Panc1 (cell line): ENCODE results near the gene LMO1. TPM values are rescaled to one million over a fixed set of nuclear protein-coding genes. Genes with fewer than 3 reads are reported as not detected.

Experiments used
- ATAC-seq: fragments of 200-7000 bp; cut with Tn5 transposase; 2 replicates; pipeline ENCODE4 v1.9.1; 2020; ENCODE audit warnings: mild to moderate bottlenecking, moderate library complexity
- BruUV-seq: library from RNA; stranded (reverse); fragments of 400-500 nt; replicated peaks from 2 replicates; lab custom pipeline; 2021; lab: Mats Ljungman, UMichigan
- CTCF ChIA-PET: fragments of 300-600 bp; sonication (Branson Sonifier 250); formaldehyde crosslinking; loops from one replicate; lab custom pipeline; 2022; ENCODE audit warnings: antibody characterized with exemption; lab: Charles Lee
- POLR2A ChIA-PET: fragments of 300-600 bp; sonication (Branson Sonifier 250); formaldehyde crosslinking; loops from one replicate; lab custom pipeline; 2022; ENCODE audit warnings: antibody characterized with exemption; lab: Charles Lee
- DNase-seq: peaks from one replicate; pipeline ENCODE4 v3.0.0-alpha.2; 2010; ENCODE audit warnings: low read depth, low spot score
- H3K27ac ChIP-seq: 2 replicates; pipeline ENCODE4 v1.5.1; 2011; ENCODE audit warnings: mild to moderate bottlenecking, low read length, inconsistent platforms
- H3K27me3 ChIP-seq: fragments of 200-500 bp; sonication (Bioruptor generic); 2 replicates; pipeline ENCODE4 v1.6.0; 2014; ENCODE audit warnings: low read length, inconsistent platforms; ENCODE audit not compliant: control insufficient read depth, insufficient read depth
- H3K36me3 ChIP-seq: fragments of 200-500 bp; sonication (Bioruptor generic); 2 replicates; pipeline ENCODE4 v1.5.1; 2014; ENCODE audit warnings: inconsistent platforms, mild to moderate bottlenecking, low read length, moderate library complexity; ENCODE audit not compliant: control insufficient read depth, insufficient read depth
- H3K4me1 ChIP-seq: 2 replicates; pipeline ENCODE4 v1.5.1; 2011; ENCODE audit warnings: inconsistent platforms, mild to moderate bottlenecking, low read length, moderate library complexity; ENCODE audit not compliant: control insufficient read depth, insufficient read depth
- H3K4me3 ChIP-seq, 2 experiments: 2 replicates each; pipeline ENCODE4 v1.5.1; 2011 to 2012; ENCODE audit warnings: low read depth in 2 of 2, low read length in 2 of 2, mild to moderate bottlenecking in 2 of 2, inconsistent platforms in 1 of 2, moderate library complexity in 1 of 2
- H3K9me3 ChIP-seq: fragments of 200-500 bp; sonication (Bioruptor generic); 2 replicates; pipeline ENCODE4 v1.5.1; 2014; ENCODE audit warnings: low read depth, mild to moderate bottlenecking, inconsistent platforms, low read length, moderate library complexity; ENCODE audit not compliant: control insufficient read depth, insufficient read depth
- POLR2AphosphoS5 ChIP-seq: IDR thresholded peaks from 2 replicates; pipeline ENCODE4 v1.6.1; 2012; ENCODE audit warnings: mild to moderate bottlenecking, low read depth, low read length, moderate library complexity
- REST ChIP-seq, 2 experiments: IDR thresholded peaks; 2 replicates each; pipeline ENCODE4 v1.6.1; 2011 to 2012; ENCODE audit warnings: low read depth in 2 of 2, control low read depth in 1 of 2, low read length in 1 of 2, mild to moderate bottlenecking in 1 of 2, moderate library complexity in 1 of 2; ENCODE audit not compliant: insufficient read depth in 1 of 2
- SIN3A ChIP-seq: IDR thresholded peaks from 2 replicates; pipeline ENCODE4 v1.6.1; 2012; ENCODE audit warnings: low read depth, mild to moderate bottlenecking, low read length, moderate library complexity, borderline replicate concordance; ENCODE audit not compliant: insufficient read depth
- TCF7L2 ChIP-seq: IDR thresholded peaks from 2 replicates; pipeline ENCODE4 v1.6.1; 2011; ENCODE audit warnings: mild to moderate bottlenecking, low read depth, low read length, inconsistent platforms
- in situ Hi-C: cut with HindIII; loops from 2 replicates; pipeline ENCODE4 v1.10.0; 2016; ENCODE audit warnings: low sequenced_read_pairs, low pct_unique_long_range_greater_than_20kb
- intact Hi-C: fragments of 100-400 bp; cut with micrococcal nuclease; formaldehyde crosslinking; loops from one replicate; pipeline ENCODE4 v1.10.0; 2022; ENCODE audit not compliant: unreplicated experiment
- total RNA-seq: library from RNA; stranded (reverse); gene quantifications from one replicate; pipeline ENCODE4 v1.2.1, GENCODE V29; 2021; ENCODE audit not compliant: unreplicated experiment
- TF ChIP-seq, protein P1 (sequence below): fragments of 450-650 bp; IDR thresholded peaks from 2 replicates; pipeline ENCODE4 v1.5.1; 2017; ENCODE audit warnings: mild to moderate bottlenecking

Gene LMO1
- total RNA-seq, 1 experiment from 2014 or later: not detected

- CTCF ChIA-PET: no interaction called here
- POLR2A ChIA-PET: no interaction called here
- in situ Hi-C loops: no loop called here
- Histone ChIP-seq H3K27me3 (peaks cover 17% of the 10 kb centered on the region), H3K9me3 (no peaks in the 10 kb centered on the region), H3K4me1 (no peaks in the 10 kb centered on the region), H3K36me3 (no peaks in the 10 kb centered on the region), H3K27ac (no peak overlapping the region), H3K4me3 (no peak overlapping the region)
- no TSS peak for BruUV-seq
- intact Hi-C loops: no loop called here
- DNase-seq (no peak), ATAC-seq (no peak)
- TF ChIP-seq POLR2AphosphoS5: no peak
- TF ChIP-seq REST (IDR thresholded peaks at IDR 0.05; ENCODE audit: insufficient read depth in 1 of 2, low read depth in 2 of 2, low read length in 1 of 2): no peak
- TF ChIP-seq, protein P1, sequence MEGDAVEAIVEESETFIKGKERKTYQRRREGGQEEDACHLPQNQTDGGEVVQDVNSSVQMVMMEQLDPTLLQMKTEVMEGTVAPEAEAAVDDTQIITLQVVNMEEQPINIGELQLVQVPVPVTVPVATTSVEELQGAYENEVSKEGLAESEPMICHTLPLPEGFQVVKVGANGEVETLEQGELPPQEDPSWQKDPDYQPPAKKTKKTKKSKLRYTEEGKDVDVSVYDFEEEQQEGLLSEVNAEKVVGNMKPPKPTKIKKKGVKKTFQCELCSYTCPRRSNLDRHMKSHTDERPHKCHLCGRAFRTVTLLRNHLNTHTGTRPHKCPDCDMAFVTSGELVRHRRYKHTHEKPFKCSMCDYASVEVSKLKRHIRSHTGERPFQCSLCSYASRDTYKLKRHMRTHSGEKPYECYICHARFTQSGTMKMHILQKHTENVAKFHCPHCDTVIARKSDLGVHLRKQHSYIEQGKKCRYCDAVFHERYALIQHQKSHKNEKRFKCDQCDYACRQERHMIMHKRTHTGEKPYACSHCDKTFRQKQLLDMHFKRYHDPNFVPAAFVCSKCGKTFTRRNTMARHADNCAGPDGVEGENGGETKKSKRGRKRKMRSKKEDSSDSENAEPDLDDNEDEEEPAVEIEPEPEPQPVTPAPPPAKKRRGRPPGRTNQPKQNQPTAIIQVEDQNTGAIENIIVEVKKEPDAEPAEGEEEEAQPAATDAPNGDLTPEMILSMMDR: no peak
- TF ChIP-seq TCF7L2: no peak
Measured at GRCh38 chr11:8291421-8292350, 28.0 kb upstream of the LMO1 start.

- Histone ChIP-seq H3K4me3 (no peak overlapping the region), H3K27ac (no peak overlapping the region), H3K4me1 (no peaks in the 10 kb centered on the region), H3K36me3 (no peaks in the 10 kb centered on the region), H3K27me3 (peaks cover 9% of the 10 kb centered on the region), H3K9me3 (no peaks in the 10 kb centered on the region)
- DNase-seq (no peak), ATAC-seq (no peak)
- ChIA-PET CTCF (no interaction called here), POLR2A (no interaction called here)
- TF ChIP-seq, protein P1: no peak
- TF ChIP-seq TCF7L2 (no peak), SIN3A (no peak), REST (IDR thresholded peaks at IDR 0.05; ENCODE audit: insufficient read depth in 1 of 2, low read depth in 2 of 2, low read length in 1 of 2) (no peak), POLR2AphosphoS5 (no peak)
- BruUV-seq: no TSS peak
- intact Hi-C loops (no loop called here), in situ Hi-C loops (no loop called here)
Measured at GRCh38 chr11:8290081-8290810, 26.6 kb upstream of the LMO1 start.
